Thyroid gland (tissue), 4 donors: Measurements from ENCODE around the gene LRIG1. TPM values are rescaled to one million over a fixed set of nuclear protein-coding genes. Genes with fewer than 3 reads are reported as not detected.

Source experiments
- DNase-seq, 2 donors: peaks; one replicate each; pipeline ENCODE4 v3.0.0-alpha.2; 2019
- H3K27ac ChIP-seq, 3 donors: fragments of 200-600 bp; sonication (generic); 1 replicate in 2 of 3; 2 replicates in 1 of 3; pipeline ENCODE4 v1.5.1; 2016 to 2019; ENCODE audit warnings: mild to moderate bottlenecking in 1 of 3, moderate library complexity in 1 of 3
- H3K27me3 ChIP-seq: fragments of 200-600 bp; sonication (generic); one replicate; pipeline ENCODE4 v1.5.1; 2019
- H3K36me3 ChIP-seq, 2 donors: fragments of 200-600 bp; sonication (generic); one replicate each; pipeline ENCODE4 v1.5.1; 2016 to 2019
- H3K4me1 ChIP-seq, 2 donors: fragments of 200-600 bp; sonication (generic); one replicate each; pipeline ENCODE4 v1.5.1; 2017 to 2019
- H3K4me3 ChIP-seq, 3 donors: fragments of 200-600 bp; sonication (generic); replicated peaks in 1 of 3; 1 replicate in 2 of 3; 2 replicates in 1 of 3; pipeline ENCODE4 v1.5.1; 2016; ENCODE audit warnings: mild to moderate bottlenecking in 1 of 3
- H3K9me3 ChIP-seq: fragments of 200-600 bp; sonication (generic); one replicate; pipeline ENCODE4 v1.5.1; 2017
- POLR2A ChIP-seq, 2 donors: fragments of 450-650 bp; IDR thresholded peaks; one replicate each; pipeline ENCODE4 v1.6.1; 2017; ENCODE audit warnings: antibody characterized with exemption in 2 of 2, mild to moderate bottlenecking in 2 of 2, moderate library complexity in 1 of 2
- WGBS, 2 donors: methylation state at CpG; one replicate each; pipeline ENCODE4 v1.1.5; 2017; 5-methylcytosine and 5-hydroxymethylcytosine counted together
- intact Hi-C: fragments of 100-400 bp; cut with DNase I; formaldehyde crosslinking; loops from one replicate; pipeline ENCODE4 v1.15.1; 2023
- total RNA-seq, 4 donors: library from RNA; depleted of rRNA; stranded (reverse); fragments of >200 nt; gene quantifications; one replicate each; pipeline ENCODE4 v1.2.3, GENCODE V29; 2016
- TF ChIP-seq, protein P1 (sequence below), 6 experiments: fragments of 200-600 bp in 3 of 6; fragments of 450-650 bp in 3 of 6; sonication (generic) in 3 of 6; IDR thresholded peaks; one replicate each; pipeline ENCODE4 v1.5.1; 2016 to 2019; ENCODE audit warnings: antibody characterized with exemption in 6 of 6, mild to moderate bottlenecking in 2 of 6, inconsistent platforms in 1 of 6, moderate library complexity in 1 of 6

LRIG1 gene
- total RNA-seq, 4 donors from 2014 or later: 45.8 to 69.7 (median 61.7) TPM

DNA sequence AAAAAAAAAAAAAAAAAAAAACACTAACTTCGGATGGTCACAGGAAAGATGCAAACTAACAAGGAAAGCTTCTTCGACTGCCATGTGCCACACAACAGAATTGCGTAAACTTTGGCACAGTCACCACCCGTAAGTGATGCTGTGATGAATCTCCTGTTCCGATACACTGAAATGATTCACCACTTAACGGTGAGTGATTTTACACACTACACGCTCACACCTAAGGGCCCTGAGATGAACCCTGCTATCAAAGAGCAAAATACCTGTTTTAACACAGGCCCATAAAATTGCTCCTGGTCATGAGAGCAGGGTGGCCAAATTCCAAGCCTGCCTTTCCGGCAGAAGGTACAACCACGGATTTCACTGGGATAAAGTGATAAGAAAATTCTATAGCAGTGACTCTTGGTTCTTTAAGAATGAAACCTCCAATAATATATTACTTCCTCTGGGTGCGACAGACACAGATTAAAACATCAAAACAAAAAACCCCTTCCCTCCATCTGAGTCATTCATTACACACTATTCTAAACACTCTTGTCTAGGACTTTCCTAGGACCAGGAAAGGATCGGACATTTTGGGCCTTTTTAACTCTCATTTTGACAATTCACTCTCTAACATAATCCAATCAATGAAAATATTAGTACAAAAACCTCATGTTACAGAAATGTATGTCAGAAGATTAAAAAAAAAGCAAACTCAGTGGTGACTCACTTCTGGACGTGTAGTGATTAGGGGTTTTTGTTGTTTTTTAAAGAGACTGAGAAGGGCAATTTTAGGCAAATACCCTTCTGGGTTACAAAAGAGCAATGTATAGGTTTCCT lies 28.3 kb downstream of the LRIG1 start:
- no peaks in the 10 kb centered on the region for H3K36me3 ChIP-seq
- peaks cover 26 to 56% of the 10 kb centered on the region in 2 donors for H3K4me1 ChIP-seq
- intact Hi-C loops: no loop called here
- no peaks in the 10 kb centered on the region for H3K27me3 ChIP-seq
- DNase-seq: no peak
- H3K9me3 ChIP-seq: no peaks in the 10 kb centered on the region
- TF ChIP-seq, protein P1, sequence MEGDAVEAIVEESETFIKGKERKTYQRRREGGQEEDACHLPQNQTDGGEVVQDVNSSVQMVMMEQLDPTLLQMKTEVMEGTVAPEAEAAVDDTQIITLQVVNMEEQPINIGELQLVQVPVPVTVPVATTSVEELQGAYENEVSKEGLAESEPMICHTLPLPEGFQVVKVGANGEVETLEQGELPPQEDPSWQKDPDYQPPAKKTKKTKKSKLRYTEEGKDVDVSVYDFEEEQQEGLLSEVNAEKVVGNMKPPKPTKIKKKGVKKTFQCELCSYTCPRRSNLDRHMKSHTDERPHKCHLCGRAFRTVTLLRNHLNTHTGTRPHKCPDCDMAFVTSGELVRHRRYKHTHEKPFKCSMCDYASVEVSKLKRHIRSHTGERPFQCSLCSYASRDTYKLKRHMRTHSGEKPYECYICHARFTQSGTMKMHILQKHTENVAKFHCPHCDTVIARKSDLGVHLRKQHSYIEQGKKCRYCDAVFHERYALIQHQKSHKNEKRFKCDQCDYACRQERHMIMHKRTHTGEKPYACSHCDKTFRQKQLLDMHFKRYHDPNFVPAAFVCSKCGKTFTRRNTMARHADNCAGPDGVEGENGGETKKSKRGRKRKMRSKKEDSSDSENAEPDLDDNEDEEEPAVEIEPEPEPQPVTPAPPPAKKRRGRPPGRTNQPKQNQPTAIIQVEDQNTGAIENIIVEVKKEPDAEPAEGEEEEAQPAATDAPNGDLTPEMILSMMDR (IDR thresholded peaks at IDR 0.05): no peak
- no peak for TF ChIP-seq POLR2A (IDR thresholded peaks at IDR 0.05)
- whole genome bisulfite sequencing, 2 donors: 64 to 76% methylated on average over 12 of the region's 12 CpGs
- H3K4me3 ChIP-seq: no peak overlapping the region
- no peak overlapping the region for H3K27ac ChIP-seq

GRCh38 chr3:66470956-66471686 lies 29.7 kb downstream of the LRIG1 start:
- Histone ChIP-seq H3K4me1 (peaks cover 29 to 53% of the 10 kb centered on the region in 2 donors), H3K27ac (no peak overlapping the region), H3K9me3 (no peaks in the 10 kb centered on the region), H3K36me3 (no peaks in the 10 kb centered on the region), H3K27me3 (no peaks in the 10 kb centered on the region), H3K4me3 (no peak overlapping the region)
- intact Hi-C loops: no loop called here
- TF ChIP-seq POLR2A (IDR thresholded peaks at IDR 0.05): no peak
- TF ChIP-seq, protein P1 (IDR thresholded peaks at IDR 0.05): no peak
- no peak for DNase-seq
- 98% methylated on average over 10 of the region's 10 CpGs for WGBS, 2 donors

DNA sequence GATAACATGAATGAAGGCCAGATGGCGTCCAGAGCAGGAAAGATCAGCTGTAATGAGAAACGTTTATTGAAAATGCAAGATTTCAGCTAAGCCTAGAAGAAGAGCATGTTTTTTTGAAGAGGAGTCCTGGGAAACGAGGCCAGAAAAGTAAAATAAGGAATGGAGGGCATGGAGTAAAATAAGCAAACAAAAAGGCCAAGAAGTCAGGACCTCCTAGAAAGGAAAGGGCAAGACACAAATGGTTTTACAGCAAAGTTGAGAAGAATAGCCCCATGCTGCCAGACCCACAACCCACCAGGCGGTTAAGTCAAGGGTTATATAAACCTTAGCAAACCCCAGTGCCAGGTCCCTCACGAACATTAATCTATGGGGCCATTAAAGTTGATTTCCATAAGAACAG lies 30.5 kb downstream of the LRIG1 start:
- DNase-seq: no peak
- Histone ChIP-seq H3K27ac (no peak overlapping the region), H3K27me3 (no peaks in the 10 kb centered on the region), H3K4me1 (peaks cover 23 to 45% of the 10 kb centered on the region in 2 donors), H3K9me3 (no peaks in the 10 kb centered on the region), H3K36me3 (no peaks in the 10 kb centered on the region), H3K4me3 (no peak overlapping the region)
- intact Hi-C loops: no loop called here
- 89 to 91% methylated on average over 5 of the region's 5 CpGs for WGBS, 2 donors
- TF ChIP-seq, protein P1 (IDR thresholded peaks at IDR 0.05): no peak
- no peak for TF ChIP-seq POLR2A (IDR thresholded peaks at IDR 0.05)

- Histone ChIP-seq H3K9me3 (no peaks in the 10 kb centered on the region), H3K4me3 (no peak overlapping the region), H3K27ac (no peak overlapping the region), H3K4me1 (peaks cover 16 to 35% of the 10 kb centered on the region in 2 donors), H3K27me3 (no peaks in the 10 kb centered on the region), H3K36me3 (no peaks in the 10 kb centered on the region)
- intact Hi-C loops: no loop called here
- no peak for TF ChIP-seq POLR2A (IDR thresholded peaks at IDR 0.05)
- TF ChIP-seq, protein P1 (IDR thresholded peaks at IDR 0.05): no peak
- whole genome bisulfite sequencing, 2 donors: 96 to 97% methylated on average over 4 of the region's 4 CpGs
- no peak for DNase-seq
These were observed 31.6 kb downstream of the LRIG1 start for GRCh38 chr3:66469220-66469640.
